LoVo (cell line): ENCODE data around the gene KRTAP12-1.

Experiments
- DNase-seq: peaks from one replicate; pipeline ENCODE4 v3.0.0-alpha.2; 2016; ENCODE audit warnings: low spot score

The KRTAP12-1 gene

DNA sequence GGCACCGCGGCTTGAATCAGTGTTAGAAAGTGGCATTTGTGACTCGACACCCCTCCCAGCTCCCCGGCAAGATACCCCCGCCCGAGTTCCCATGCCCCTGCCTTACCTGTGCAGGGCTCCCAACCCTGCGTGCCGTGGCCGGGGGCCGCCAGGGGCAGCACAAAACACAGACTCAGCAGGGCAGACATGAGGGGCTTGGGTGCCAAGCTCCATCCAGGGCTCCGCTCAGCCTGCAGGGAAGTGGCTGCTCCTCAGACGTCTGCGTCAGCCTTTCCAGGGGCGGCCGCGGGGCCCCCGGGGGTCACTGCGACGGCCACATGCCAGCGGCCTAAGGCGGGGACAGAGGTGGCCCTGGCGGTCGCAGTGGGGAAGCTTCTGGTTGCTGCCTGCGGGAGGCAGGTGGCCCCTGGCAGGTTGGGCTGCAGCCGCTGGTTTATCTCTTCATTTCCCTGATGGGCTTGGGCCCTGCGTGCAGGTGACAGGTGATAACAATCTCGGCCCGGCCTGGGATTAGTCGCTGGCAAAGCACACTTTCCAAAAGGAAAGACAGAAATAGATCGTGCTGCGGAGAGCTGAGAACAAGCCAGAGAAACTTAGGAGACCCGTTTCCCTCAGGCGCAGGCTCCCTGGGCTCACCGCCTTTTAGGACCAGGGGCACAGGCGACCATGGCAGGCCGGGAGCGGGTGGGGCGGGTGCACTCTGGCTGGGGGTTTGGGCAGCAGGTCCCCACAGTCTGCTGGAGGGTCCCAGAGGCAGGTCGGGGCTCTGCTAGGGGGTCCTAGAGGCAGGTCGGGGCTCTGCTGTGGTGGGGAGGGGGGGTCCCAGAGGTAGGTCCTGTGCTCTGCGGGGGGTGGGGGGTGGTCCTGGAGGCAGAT lies 29.6 kb upstream of the KRTAP12-1 start, which contains the start of gene TSPEAR:
TSS of gene TSPEAR (minus strand) at position 246 of the 876 bp plus-strand sequence. CDS start at position 188, 58 bp downstream.
- DNase-seq = no peak

DNA sequence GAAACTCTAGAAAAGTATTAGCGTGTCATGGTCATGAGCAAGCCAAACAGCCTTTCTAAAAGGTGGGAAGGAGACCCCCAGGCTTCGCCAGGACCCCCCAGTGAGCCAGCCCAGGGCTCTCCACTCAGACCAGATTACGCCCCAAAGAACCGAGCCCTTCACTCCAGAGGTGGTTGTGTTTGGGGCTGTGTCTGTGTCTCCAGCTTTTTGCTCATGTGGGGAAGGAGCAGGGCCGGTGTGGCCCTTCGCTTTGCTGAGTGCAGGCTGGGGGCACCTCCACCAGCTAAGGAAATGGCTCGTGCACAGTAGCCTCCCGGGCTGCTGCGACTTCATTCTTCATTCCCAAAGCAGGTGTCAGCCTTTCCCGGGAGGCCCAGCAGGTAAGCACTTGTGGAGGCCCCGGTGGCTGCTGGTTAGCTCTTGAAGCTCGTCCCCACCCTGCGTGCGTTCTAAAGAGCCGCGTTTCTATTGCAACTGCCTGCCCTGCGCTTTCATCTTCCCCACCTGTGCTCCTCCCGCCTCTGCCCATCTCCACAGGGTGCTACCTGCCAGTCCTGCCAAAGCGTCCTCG lies 28.9 kb upstream of the KRTAP12-1 start:
- no peak for DNase-seq

DNA sequence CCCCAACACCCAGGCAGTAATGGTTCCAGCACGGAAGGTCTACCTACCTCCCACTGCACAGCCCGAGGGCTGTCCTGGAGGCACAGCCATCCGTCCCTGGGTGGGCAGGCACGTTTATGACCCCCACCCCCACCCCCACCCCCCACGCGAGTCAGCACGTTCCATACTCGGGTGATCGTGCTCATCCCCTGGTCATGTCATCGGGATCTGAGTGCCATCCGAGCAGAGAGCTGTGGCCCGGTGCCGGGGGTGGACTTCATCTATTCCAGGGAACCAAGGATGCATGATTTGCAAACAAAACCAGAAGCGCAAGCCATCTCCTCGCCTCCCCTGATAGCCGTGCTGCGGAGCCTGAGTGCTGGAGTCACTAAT lies 28.3 kb upstream of the KRTAP12-1 start:
- DNase-seq = no peak

- no peak for DNase-seq
Observed at GRCh38 chr21:44709426-44710293, 27.7 kb upstream of the KRTAP12-1 start.

- no peak for DNase-seq
Observed at GRCh38 chr21:44708866-44709425, 27.0 kb upstream of the KRTAP12-1 start.

DNA sequence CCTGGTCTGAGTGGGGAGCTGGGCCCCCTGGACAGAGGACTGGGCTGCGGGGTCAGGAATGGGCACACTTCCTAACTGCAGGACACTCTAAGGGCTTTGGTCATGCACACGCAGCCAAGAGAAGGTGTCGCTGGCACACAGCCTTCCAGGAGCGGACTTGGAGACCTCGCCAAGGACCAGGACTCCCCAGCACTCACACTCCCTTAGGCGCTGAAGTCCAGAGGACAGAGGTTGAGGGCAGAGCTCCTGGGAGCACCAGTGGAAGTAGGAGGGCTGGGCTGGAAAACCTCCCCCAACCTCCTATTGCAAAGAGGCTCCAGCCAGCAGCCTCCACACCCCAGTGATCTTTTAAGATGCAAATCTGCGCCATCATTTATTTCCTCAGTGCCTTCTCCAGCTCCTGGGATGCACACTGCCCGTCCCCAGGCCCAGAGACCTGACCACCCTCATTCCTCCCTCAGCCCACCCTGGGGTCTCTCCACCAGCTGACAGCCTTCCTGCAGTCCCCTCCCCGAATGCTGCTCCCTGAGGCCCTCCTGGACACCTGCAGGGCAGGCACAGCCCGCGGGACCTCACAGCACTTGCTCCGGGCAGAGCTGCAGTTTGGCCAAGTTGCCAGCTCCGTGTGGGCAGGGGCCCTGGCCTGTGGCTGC lies 26.4 kb upstream of the KRTAP12-1 start:
- DNase-seq = no peak

GRCh38 chr21:44706706-44707581 lies 25.0 kb upstream of the KRTAP12-1 start:
- DNase-seq = no peak

GRCh38 chr21:44706026-44706705 lies 24.2 kb upstream of the KRTAP12-1 start:
- DNase-seq = no peak

DNA sequence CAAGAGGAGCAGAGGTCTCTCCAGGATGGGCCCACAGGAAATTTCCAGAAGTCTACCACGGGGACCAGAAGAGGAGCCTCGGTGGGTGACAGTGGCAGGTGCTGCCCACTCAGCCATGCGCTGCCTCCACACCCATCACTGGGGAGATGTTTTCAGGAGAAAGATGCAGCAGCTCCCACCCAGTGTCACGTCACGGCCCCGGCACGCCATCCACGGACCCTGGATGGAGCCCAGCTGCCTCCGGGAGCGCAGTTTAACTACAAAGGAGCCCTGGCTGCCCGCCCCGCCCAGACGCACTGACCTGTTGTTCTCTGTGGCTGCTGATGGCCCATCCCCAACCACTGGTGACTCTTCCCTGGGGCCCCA lies 22.7 kb upstream of the KRTAP12-1 start:
- no peak for DNase-seq

- no peak for DNase-seq
Observed at GRCh38 chr21:44703731-44704635, 22.0 kb upstream of the KRTAP12-1 start.

DNA sequence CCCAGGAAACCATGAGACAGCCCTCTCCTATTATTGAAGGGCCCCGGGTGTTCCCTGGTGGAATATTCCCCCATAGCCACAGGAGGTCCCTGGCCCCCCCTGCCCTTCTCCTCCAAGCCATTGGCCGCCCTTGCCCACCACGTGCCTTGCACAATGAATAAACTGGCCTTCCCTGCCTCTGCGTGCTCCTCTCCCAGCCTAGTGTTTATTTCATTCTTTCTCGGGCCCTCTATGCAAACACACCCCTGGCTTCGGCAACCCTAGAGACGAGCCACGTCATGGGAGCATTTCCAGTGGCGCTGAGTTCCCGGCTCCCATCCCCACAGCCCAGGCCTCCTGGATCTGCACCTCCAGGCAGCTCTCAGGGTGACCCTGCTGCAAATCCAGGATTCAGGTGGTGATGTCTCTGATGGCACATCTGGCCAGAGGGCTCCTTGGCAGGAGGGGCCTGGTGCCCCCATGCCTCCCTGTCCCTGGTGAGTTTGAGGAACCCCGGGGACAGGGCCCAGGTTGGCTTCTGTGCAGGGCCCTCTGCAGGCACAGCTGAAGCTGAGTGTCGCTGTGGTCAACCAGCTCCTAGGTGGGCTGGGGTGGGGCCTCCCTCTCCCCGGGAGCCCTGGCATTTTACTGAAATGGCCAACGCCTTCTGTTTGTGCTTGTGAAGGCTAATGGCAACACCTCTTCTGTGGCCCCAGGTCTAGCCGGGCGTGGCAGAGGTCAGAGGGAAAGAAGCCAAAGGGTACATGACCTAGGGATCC lies 21.2 kb upstream of the KRTAP12-1 start:
- DNase-seq = no peak

DNA sequence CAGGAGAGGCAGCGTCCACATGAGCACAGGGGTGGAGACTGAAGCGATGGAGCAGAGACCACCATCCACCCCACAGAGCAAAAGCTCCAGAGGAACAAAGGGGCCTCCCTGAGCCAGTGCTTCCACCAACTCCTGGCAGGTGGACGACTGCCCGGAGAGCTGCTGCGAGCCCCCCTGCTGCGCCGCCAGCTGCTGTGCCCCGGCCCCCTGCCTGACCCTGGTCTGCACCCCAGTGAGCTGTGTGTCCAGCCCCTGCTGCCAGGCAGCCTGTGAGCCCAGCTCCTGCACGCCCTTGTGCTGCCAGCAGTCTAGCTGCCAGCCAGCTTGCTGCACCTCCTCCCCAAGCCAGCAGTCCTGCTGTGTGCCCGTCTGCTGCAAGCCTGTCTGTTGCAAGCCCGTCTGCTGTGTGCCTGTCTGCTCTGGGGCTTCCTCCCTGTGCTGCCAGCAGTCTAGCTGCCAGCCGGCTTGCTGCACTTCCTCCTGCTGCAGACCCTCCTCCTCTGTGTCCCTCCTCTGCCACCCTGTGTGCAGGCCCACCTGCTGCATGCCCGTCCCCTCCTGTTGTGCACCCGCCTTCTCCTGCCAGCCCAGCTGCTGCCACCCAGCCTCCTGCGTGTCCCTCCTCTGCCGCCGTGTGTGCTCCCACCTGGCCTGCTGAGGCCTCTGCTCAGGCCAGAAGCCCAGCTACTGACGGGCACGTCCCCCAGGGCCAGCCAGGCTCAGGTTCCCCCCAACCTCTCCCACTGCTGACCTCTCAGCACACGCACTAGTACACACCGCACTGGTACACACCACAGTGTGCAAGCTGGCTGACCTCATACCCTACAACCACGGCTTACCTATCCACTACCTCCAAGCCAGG lies 20.4 kb upstream of the KRTAP12-1 start:
- no peak for DNase-seq

DNA sequence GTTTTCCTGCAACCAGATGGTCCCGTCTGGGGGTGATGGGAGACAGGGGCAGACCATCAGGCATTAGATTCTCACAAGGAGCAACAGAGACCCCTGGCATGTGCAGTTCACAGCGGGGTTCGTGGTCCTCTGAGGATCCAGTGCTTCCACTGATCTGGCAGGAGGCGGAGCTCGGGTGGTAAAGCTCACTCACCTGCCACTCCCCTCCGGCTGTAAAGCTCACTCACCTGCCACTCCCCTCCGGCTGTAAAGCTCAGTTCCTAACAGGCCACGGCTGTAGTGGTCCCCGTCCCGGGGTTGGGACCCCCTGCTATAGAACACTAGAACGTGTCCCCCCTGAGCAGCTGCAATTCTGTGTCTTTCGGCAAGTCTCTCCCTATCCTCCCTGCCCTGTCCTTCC lies 19.6 kb upstream of the KRTAP12-1 start:
- no peak for DNase-seq

DNA sequence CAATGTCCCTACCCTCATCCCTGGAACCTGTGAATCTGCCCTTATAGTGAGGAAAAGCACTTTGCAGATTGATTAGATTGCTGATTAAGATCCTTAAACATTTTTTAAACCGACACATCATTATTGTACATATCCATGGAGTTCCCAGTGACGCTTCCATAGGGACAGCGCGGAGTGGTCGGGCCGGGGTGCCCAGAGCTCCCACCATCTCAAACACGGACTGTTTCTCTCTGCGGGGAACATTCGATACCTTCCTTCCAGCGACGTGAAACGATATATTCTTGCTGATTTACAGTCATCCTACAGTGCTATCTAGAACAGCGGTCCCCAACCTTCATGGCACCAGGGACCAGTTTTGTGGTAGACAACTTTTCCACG lies 19.0 kb upstream of the KRTAP12-1 start:
- DNase-seq = no peak

DNA sequence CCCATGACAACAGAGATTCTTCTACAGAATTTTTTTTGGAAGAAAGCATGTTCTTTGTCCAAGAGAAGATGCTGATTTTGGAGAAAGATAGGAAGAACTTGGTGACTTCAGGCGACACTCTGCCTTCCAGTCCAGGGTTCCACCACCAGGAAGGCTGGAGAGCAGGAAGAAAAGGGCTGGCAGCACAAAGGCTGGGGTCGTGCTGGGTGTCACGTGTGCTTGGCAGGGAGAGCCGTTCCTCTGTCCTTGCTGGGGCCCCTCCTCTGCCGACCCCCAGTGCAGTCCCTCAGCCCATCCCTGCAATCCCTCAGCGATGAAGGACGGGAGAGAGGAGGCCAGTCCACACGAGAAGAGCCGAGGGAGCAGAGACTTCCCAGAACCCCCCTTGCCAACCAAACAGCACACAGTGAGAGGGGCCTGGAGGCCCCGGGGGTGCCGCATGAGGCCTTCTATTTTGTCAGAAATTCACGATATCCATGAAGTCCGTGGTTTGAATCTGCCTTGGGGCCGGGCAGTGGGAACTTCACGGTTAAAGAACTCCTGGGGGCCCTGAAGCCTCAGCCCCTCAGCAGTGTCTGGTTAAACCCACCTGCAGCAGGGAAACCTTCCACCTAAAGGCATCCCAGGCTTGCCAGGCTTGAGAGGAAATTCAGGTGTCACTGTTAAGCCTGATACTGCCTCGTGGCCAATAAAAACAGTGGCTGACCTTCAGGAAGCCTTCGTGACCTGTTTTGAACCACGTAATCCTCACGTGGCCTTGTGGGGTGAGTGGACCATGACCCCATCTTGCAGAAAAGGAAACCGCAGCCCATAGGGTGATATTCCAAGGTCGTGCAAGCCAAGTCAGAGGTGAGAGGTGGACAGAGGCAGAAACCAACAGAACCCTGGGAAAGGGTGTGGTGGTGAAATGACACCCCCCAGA lies 18.4 kb upstream of the KRTAP12-1 start:
- DNase-seq = no peak

DNA sequence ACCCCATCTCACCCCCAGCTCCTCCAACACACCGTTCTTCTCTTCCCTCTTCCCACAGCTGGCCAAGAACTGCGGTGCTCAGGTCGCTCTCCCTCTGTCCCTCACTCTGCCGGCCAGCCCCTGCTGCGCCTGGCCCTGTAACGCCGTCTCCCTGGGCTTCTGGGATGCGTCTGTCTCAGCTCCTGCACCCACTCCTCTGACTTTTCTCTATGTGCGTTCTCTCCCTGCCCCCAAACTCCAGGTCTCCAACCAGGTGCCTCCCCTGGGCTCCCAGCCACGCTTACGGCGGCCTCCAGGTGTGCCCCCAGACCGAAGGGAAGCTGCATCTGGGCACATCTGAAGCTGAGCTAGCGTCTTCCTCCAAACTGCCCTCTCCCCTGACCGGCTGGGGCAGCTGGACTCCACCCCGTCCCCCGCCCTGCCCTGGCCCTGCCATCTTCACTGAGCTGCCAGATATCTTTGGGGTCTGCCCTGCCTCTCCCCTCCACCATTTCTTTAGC lies 17.6 kb upstream of the KRTAP12-1 start:
- DNase-seq = no peak
